Muscle layer of colon (tissue), 2 donors: ENCODE results near the gene ZFPM1.

Experiments
- H3K27ac ChIP-seq: one replicate; pipeline ENCODE4 v1.7.0; 2013; ENCODE audit warnings: low read depth, mild to moderate bottlenecking, low read length, moderate library complexity
- H3K27me3 ChIP-seq, 2 donors: one replicate each; pipeline ENCODE4 v1.7.0; 2013; ENCODE audit warnings: low read length in 2 of 2, mild to moderate bottlenecking in 2 of 2; ENCODE audit not compliant: insufficient read depth in 2 of 2, control insufficient read depth in 1 of 2
- H3K36me3 ChIP-seq: one replicate; pipeline ENCODE4 v1.7.0; 2013; ENCODE audit warnings: mild to moderate bottlenecking, low read length; ENCODE audit not compliant: insufficient read depth
- H3K4me1 ChIP-seq: one replicate; pipeline ENCODE4 v1.7.0; 2013; ENCODE audit warnings: mild to moderate bottlenecking, low read length; ENCODE audit not compliant: insufficient read depth
- H3K4me3 ChIP-seq, 2 donors: one replicate each; pipeline ENCODE4 v1.7.0; 2013; ENCODE audit warnings: low read length in 2 of 2, low read depth in 1 of 2, mild to moderate bottlenecking in 1 of 2, moderate library complexity in 1 of 2
- H3K9ac ChIP-seq: one replicate; pipeline ENCODE4 v1.7.0; 2013; ENCODE audit warnings: low read length
- H3K9me3 ChIP-seq: one replicate; pipeline ENCODE4 v1.7.0; 2013; ENCODE audit warnings: mild to moderate bottlenecking, low read length
- donor health status: abdominal sarcoma.
- donor health status: Adenocarcinoma of cecum.

ZFPM1 gene

GRCh38 chr16:88538366-88539060 lies 85.4 kb downstream of the ZFPM1 start:
- Histone ChIP-seq H3K36me3 (no peaks in the 10 kb centered on the region), H3K27me3 (peaks cover 0 to 22% of the 10 kb centered on the region in 2 donors), H3K4me3 (no peak overlapping the region), H3K9me3 (no peaks in the 10 kb centered on the region), H3K4me1 (peaks cover 8% of the 10 kb centered on the region), H3K27ac (no peak overlapping the region), H3K9ac (no peak overlapping the region)

GRCh38 chr16:88539261-88539651 lies 86.2 kb downstream of the ZFPM1 start:
- no peak overlapping the region for H3K4me3 ChIP-seq
- no peaks in the 10 kb centered on the region for H3K36me3 ChIP-seq
- no peak overlapping the region for H3K9ac ChIP-seq
- H3K4me1 ChIP-seq = peaks cover 8% of the 10 kb centered on the region
- H3K27ac ChIP-seq = no peak overlapping the region
- H3K27me3 ChIP-seq = peaks cover 0 to 22% of the 10 kb centered on the region in 2 donors
- H3K9me3 ChIP-seq = no peaks in the 10 kb centered on the region

- H3K4me1 ChIP-seq = peaks cover 8% of the 10 kb centered on the region
- no peak overlapping the region for H3K27ac ChIP-seq
- no peak overlapping the region for H3K9ac ChIP-seq
- H3K27me3 ChIP-seq = peaks cover 0 to 22% of the 10 kb centered on the region in 2 donors
- no peaks in the 10 kb centered on the region for H3K36me3 ChIP-seq
- no peak overlapping the region for H3K4me3 ChIP-seq
- H3K9me3 ChIP-seq = no peaks in the 10 kb centered on the region
Measured at GRCh38 chr16:88539652-88540345, 86.7 kb downstream of the ZFPM1 start.

GRCh38 chr16:88540346-88540977 lies 87.4 kb downstream of the ZFPM1 start:
- H3K4me3 ChIP-seq = no peak overlapping the region
- peaks cover 2% of the 10 kb centered on the region for H3K4me1 ChIP-seq
- no peak overlapping the region for H3K27ac ChIP-seq
- H3K9ac ChIP-seq = no peak overlapping the region
- peaks cover 0 to 22% of the 10 kb centered on the region in 2 donors for H3K27me3 ChIP-seq
- no peaks in the 10 kb centered on the region for H3K9me3 ChIP-seq
- H3K36me3 ChIP-seq = no peaks in the 10 kb centered on the region

- H3K4me1 ChIP-seq = no peaks in the 10 kb centered on the region
- H3K9me3 ChIP-seq = no peaks in the 10 kb centered on the region
- H3K36me3 ChIP-seq = no peaks in the 10 kb centered on the region
- H3K27ac ChIP-seq = no peak overlapping the region
- no peak overlapping the region for H3K4me3 ChIP-seq
- H3K9ac ChIP-seq = no peak overlapping the region
- peaks cover 0 to 22% of the 10 kb centered on the region in 2 donors for H3K27me3 ChIP-seq
Measured at GRCh38 chr16:88541831-88542616, 88.9 kb downstream of the ZFPM1 start.

- Histone ChIP-seq H3K9me3 (no peaks in the 10 kb centered on the region), H3K4me1 (no peaks in the 10 kb centered on the region), H3K27ac (no peak overlapping the region), H3K36me3 (no peaks in the 10 kb centered on the region), H3K27me3 (peaks cover 0 to 22% of the 10 kb centered on the region in 2 donors), H3K9ac (no peak overlapping the region), H3K4me3 (no peak overlapping the region)
Measured at GRCh38 chr16:88543230-88543813, 90.2 kb downstream of the ZFPM1 start.

GRCh38 chr16:88545781-88546180 lies 92.7 kb downstream of the ZFPM1 start:
- H3K4me3 ChIP-seq = no peak overlapping the region
- no peaks in the 10 kb centered on the region for H3K9me3 ChIP-seq
- H3K27ac ChIP-seq = no peak overlapping the region
- no peaks in the 10 kb centered on the region for H3K4me1 ChIP-seq
- H3K9ac ChIP-seq = no peak overlapping the region
- H3K36me3 ChIP-seq = no peaks in the 10 kb centered on the region
- peaks cover 0 to 4% of the 10 kb centered on the region in 2 donors for H3K27me3 ChIP-seq

GRCh38 chr16:88548131-88548874 lies 95.2 kb downstream of the ZFPM1 start:
- Histone ChIP-seq H3K9ac (no peak overlapping the region), H3K4me1 (no peaks in the 10 kb centered on the region), H3K9me3 (no peaks in the 10 kb centered on the region), H3K27me3 (peaks cover 0 to 4% of the 10 kb centered on the region in 2 donors), H3K4me3 (no peak overlapping the region), H3K36me3 (no peaks in the 10 kb centered on the region), H3K27ac (no peak overlapping the region)

GRCh38 chr16:88548985-88549384 lies 95.9 kb downstream of the ZFPM1 start:
- Histone ChIP-seq H3K27ac (no peak overlapping the region), H3K4me1 (no peaks in the 10 kb centered on the region), H3K9ac (no peak overlapping the region), H3K4me3 (no peak overlapping the region), H3K9me3 (no peaks in the 10 kb centered on the region), H3K27me3 (peaks cover 0 to 4% of the 10 kb centered on the region in 2 donors), H3K36me3 (no peaks in the 10 kb centered on the region)

GRCh38 chr16:88549671-88550245 lies 96.7 kb downstream of the ZFPM1 start:
- no peaks in the 10 kb centered on the region for H3K9me3 ChIP-seq
- H3K36me3 ChIP-seq = no peaks in the 10 kb centered on the region
- H3K4me3 ChIP-seq = no peak overlapping the region
- H3K27me3 ChIP-seq = peaks cover 0 to 5% of the 10 kb centered on the region in 2 donors
- no peaks in the 10 kb centered on the region for H3K4me1 ChIP-seq
- no peak overlapping the region for H3K27ac ChIP-seq
- H3K9ac ChIP-seq = no peak overlapping the region
